Testis (tissue), 2 donors: ENCODE data around the gene ARHGEF40.

ENCODE experiments used
- POLR2A ChIP-seq: fragments of 450-650 bp; IDR thresholded peaks from one replicate; pipeline ENCODE4 v1.6.1; 2017; ENCODE audit warnings: antibody characterized with exemption, mild to moderate bottlenecking, moderate library complexity
- TF ChIP-seq, protein P1 (sequence below), 3 experiments: fragments of 450-650 bp in 2 of 3; fragments of 200-600 bp in 1 of 3; sonication (generic) in 1 of 3; IDR thresholded peaks; one replicate each; pipeline ENCODE4 v1.5.1; 2016 to 2019; ENCODE audit warnings: antibody characterized with exemption in 3 of 3, mild to moderate bottlenecking in 2 of 3, moderate library complexity in 1 of 3

DNA sequence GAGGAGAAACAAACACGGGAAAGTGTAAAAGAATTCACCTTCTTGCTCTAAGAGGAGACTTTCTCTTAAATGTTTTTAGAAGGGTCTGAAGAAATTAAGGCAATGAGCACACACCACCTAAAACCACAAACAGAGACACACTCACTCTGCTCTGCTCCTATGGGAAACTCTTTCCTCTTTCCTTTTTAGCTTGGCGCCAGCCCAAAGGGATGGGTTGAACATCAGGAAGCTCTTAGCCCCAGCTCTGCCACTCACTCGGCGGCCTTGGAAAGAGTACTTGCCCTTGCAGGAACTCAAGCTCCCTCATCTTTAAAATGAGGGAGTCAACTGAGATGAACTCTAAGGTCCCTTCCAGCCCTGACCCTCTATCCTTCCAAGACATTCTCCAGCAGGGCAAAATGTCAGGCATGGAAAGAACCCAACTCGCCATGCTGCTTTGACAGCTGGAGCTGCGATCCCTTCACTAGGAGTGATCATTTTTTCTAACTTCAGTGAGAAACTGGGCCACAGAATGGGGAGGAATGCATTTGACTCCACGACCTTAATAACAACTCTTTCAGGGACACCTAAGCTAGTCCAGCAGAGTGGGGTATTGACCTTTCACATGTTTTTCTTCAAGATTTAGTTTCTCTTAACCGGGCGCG is 13.5 kb upstream of the ARHGEF40 start:
- TF ChIP-seq, protein P1, sequence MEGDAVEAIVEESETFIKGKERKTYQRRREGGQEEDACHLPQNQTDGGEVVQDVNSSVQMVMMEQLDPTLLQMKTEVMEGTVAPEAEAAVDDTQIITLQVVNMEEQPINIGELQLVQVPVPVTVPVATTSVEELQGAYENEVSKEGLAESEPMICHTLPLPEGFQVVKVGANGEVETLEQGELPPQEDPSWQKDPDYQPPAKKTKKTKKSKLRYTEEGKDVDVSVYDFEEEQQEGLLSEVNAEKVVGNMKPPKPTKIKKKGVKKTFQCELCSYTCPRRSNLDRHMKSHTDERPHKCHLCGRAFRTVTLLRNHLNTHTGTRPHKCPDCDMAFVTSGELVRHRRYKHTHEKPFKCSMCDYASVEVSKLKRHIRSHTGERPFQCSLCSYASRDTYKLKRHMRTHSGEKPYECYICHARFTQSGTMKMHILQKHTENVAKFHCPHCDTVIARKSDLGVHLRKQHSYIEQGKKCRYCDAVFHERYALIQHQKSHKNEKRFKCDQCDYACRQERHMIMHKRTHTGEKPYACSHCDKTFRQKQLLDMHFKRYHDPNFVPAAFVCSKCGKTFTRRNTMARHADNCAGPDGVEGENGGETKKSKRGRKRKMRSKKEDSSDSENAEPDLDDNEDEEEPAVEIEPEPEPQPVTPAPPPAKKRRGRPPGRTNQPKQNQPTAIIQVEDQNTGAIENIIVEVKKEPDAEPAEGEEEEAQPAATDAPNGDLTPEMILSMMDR (IDR thresholded peaks at IDR 0.05) = no peak
- TF ChIP-seq POLR2A = no peak
